ENCODE data around the gene CGB8.
"Not testable (repeated sequence)": the region's sequence is repeated elsewhere in the genome, so short reads cannot be mapped to it uniquely, and the experiment has no call there.

The CGB8 gene

DNA sequence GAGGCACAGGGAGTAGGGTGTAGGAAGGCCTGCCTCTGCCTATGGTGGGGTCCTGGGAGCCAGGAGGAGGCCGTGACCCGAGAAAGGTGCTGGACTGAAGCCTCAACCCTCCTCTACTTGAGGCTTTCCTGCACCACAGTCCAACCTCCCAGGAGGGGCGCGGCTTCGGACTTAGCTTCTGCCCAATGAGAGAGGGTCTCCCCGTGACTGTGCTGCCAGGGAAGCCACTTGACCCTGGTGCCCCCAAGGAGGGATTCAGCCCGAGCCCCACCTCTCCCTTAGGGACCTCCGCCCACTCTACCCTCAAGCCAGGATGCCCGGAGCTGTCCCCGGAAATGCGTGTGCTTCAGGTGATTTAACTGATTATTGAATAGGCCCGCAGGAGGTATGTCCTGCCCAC, at the start of gene CGB8:
Gene CGB8, minus strand, starts transcription at position 101 of the 400 bp plus-strand sequence. CDS start 372 bp downstream, outside the sequence.
- DNase-seq, result not testable (repeated sequence)

DNA sequence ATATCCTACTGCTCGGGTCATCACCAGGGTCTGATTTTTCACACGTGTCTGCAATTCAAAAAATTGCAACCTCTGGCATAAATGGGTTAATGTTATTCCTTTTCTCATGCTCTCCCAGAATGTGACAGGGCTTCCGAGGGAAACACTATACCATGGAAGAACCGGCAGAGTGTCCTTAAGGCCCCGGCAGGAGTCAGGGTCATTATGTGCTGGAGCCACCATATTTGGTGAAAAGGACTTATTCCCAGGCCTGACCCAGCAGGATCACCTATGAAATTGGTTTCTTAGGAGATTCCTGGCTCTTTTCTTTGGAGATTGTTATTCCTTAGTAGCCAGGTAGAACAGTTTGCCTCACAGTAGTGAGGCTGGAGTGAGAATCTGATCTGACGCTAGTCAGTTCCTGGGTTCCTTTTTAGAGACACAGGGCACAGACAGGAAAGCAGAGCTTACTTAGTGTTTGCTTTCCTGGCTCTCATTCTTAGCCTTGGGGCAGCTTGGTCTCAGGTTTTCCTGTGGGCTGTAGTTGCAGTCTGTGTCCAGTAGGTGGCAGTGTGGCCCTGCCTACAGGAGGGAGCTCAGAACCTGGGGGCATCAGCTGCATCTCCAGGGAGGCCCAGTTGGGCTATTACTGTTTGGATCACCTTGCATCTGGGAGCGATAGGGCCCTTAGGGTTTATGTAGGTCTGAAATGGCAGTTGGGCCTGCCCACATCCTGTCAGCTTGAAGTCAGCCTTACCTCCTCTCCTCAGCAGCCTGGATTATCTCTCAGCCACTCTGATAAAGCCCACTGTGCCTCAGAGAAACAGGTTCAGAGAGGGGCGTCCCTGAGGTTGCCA, 48.8 kb upstream of the CGB8 start:
- peak; percentile 76 for DNase-seq

DNA sequence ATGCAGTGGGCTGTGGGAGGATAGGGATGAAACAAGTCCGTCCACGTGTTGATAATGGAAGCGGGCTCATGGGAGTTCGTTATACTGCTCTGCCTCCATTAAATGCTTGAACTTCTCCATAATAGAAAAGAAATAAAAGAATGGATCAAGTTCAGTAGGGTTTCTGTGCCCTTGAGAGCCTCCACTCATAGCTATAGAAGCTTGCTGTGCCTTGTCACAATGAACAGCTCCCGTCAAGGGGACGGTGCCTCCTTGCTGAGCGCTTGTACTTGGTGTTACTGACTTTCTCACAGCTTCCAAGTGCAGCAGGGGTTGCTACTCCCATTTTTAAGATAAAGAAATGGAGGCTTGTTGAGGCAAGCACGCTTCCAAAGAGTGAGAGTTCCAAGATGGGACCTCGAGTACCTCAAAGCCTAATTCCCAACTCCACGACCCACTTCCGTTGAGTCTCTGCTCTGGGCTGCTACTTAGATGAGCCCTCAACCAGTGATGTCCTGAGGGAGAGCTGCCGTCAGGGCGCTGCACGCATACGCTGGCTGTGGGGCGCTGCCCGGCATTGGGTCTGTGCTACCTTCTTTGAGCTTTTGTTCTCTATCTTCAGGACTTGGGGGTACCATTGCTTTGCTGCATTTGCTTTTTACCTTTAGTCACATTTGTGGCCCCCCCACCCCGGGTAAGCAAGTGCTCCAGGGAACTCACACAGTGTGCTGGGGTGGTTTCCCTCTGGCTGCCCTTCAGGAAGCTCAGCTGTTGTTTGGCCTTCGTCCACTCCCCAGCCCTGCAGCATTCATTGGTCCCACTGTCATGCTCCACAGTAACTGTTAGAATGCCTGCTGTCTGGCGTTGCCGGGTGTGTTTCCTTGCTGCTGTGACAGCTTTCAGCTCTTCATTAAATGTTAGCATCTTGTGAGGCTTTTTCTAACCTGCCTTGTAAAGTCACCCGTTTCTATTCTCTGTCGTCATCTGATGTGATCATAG, 45.9 kb upstream of the CGB8 start:
- no peak for DNase-seq

DNA sequence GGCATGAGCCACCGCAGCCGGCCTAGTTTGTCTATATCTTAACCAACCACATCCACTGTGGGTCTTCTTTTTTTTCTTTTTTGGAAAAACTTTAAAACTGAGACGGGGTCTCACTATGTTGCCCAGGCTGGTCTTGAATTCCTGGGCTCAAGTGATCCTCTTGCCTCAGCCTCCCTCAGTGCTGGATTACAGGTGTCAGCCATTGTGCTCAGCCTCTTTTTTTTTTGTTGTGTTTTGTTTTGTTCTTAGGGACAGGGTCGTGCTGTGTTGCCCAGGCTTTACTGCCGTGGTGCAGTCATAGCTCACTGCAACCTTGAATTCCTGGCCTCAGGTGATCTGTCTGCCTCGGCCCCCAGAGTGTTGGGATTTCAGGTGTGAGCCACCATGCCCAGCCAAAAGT, 43.8 kb upstream of the CGB8 start:
- DNase-seq, result no peak

DNA sequence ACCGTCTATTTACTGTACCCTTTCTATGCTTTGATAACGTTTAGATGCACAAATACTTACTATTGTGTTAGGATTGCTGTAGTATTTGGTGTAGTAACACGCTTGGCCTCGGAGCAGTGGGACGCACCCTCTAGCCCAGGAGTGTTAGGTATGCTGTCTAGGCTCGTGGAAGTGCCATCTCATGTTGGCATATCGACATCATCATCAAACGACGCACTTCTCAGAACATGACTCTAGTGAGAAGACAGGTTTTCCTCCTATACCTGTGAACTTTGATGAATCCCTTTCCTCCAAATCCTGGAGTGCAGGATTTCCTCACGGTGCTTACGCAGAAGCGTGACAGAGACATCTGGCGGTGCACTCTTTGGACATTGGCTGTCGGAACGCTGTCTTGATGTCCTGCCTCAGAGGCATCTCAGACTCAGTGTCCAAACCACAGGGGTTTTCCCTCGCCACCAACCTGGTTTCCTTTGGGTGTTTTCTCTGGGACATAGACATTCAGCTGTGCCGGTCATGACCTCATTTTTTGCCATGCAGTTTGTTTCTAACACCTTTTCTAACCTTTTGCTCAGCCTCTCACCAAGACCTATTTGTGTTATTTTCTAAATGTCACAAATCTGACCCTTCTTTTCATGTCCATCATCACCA, 42.6 kb upstream of the CGB8 start:
- DNase-seq, result no peak

DNA sequence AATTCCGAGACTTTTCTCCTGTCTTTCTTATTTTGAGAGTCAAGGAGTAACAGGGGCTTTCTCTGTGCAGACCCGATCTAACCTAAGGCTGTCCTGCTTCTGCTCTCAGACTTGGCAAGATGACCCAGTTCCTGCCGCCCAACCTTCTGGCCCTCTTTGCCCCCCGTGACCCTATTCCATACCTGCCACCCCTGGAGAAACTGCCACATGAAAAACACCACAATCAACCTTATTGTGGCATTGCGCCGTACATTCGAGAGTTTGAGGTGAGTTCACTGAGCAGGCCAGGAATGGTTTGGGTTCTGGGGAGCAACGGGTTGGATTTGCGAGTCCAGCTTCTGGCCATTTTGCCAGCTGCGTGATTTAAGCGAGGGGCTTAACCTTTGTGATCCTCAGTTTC, 37.4 kb upstream of the CGB8 start:
- DNase-seq, result no peak

DNA sequence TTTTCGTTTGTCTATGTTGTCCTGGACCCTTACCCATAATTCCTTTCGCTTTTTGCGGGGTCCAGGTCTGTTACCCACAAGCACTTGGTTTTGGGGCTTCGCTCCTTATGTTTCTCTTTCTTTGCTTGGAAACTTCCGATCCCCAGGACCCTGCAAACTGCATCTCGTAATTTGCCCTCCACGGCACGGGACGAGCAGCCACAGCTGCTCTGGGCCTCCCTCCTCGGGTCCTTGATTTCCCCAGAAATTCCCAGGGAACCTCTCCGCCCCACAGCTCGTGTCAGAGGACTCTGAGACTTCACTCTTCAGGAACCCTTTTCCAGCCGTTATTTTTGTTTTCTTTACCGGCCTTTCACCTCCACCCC, 36.9 kb upstream of the CGB8 start:
- no peak for DNase-seq

DNA sequence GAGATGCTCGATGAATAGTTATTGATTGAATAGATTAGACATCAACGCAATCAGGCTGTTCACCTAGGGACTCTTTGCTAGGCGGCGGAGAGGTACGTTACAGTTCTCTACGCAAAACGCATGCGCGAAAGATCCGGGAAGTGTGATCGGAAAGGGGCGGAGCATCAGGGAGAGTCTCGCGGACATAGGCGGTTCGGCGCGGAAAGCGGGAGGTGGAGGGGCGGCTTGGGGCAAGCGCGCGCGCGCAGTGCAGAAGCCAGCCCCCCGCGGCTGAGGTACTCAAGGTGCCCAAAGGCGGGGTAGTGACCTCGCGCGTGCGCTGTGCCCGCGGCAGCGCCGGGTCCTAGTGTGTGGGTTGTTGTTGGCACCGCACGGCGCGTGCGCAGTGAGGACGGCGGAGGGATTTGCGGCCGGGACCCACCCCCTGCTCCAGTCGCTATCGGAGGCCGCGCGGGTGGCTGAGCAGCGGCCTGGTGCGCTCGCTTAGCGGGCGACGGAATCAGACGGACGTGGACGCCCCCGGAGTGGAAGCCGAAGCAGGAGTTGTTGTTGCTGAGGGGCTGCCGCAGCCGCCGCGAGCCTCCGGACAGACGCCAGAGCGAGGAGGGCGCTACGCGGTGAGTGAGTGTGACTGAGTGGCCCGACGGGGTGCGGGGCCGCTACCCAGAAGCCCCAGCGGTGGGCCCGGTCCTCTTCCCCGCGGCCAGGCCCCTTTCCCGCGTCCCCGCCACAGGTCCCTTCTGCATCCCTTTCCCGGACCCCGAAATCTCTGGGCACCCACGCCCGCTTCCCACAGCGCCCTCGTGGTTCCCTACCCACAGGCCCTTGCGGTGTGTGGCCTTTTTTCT, 36.3 kb upstream of the CGB8 start, which contains the start of gene SNRNP70:
Gene SNRNP70, plus strand, starts transcription at position 432 of the 848 bp plus-strand sequence. CDS start 964 bp downstream, outside the sequence.
- peak; percentile 99 for DNase-seq

DNA sequence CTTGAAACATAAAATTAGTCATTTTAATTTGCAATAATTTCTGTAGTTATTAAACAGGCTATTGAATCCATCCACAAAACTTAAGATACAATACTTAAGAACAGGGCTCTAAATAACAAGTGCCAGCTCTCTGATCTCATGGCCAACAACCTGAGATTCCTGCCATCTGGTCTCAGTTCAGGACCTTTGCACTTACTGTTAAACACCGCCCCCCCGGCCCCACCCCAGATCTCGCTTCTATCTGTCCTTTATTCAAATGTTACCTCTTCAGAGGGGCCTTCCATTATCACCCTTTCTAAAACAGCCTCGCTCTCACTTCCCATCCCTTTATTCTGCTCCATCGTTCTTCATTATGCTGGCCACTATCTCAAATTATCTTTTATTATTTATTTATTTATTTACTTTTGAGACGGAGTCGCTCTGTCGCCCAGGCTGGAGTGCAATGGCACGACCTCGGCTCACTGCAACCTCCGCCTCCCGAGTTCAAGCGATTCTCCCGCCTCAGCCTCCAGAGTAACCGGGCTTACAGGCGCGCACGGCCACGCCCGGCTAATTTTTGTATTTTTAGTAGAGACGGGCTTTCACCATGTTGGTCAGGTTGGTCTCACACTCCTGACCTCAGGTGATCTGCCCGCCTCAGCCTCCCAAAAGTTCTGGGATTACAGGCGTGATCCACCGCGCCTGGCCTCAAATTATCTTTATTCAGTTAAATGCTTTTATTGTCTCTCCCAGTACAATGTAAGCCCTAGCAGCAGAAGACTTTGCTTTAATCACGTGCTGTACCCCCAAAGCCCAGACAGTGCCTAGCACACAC, 35.5 kb upstream of the CGB8 start:
- no peak for DNase-seq

DNA sequence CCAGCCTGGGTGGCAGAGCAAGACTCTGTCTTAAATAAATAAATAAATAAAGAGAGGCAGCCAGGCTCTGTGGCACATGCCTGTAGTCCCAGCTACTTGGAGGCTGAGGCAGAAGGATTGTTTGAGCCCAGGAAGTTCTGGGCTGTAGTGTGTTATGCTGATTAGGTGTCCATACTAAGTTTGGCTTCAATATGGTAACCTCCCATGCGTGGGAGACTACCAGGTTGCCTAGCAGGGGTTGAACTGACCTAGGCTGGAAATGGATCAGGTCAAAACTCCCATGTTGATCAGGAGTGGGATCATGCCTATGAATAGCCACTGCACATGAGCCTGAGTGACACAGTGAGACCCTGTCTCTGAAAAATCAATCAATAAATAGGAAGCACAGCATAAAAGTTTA, 32.4 kb upstream of the CGB8 start:
- no peak for DNase-seq

DNA sequence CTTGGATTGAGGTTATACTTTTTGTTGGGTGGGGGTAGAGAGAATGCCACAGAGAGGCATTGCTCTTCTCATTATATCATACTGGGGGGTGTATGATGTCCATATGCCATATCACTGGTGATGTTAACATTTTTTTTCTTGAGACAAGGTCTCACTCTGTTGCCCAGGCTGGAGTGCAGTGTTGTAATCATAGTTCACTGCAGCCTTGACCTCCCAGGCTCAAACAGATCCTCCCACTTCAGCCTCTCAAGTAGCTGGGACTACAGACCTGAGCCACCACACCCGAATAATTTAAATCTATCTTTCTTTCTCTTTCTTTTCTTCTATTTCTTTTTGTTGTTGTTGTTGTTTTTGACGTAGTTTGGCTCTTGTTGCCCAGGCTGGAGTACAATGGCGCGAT, 31.5 kb upstream of the CGB8 start:
- DNase-seq, result no peak

DNA sequence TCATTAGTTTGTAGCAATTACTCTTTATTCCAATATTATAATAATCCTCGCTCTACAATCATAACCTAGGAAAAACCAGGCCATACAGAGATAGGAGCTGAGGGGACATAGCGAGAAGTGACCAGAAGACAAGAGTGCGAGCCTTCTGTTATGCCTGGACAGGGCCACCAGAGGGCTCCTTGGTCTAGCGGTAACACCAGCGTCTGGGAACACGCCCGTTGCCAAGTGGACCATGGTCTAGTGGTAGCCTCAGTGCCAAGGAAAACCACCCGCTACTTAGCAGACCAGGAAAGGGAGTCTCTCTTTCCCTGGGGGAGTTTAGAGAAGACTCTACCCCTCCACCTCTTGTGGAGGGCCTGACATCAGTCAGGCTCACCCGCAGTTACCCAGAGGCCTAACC, 26.0 kb upstream of the CGB8 start:
- DNase-seq, result peak; percentile 23

DNA sequence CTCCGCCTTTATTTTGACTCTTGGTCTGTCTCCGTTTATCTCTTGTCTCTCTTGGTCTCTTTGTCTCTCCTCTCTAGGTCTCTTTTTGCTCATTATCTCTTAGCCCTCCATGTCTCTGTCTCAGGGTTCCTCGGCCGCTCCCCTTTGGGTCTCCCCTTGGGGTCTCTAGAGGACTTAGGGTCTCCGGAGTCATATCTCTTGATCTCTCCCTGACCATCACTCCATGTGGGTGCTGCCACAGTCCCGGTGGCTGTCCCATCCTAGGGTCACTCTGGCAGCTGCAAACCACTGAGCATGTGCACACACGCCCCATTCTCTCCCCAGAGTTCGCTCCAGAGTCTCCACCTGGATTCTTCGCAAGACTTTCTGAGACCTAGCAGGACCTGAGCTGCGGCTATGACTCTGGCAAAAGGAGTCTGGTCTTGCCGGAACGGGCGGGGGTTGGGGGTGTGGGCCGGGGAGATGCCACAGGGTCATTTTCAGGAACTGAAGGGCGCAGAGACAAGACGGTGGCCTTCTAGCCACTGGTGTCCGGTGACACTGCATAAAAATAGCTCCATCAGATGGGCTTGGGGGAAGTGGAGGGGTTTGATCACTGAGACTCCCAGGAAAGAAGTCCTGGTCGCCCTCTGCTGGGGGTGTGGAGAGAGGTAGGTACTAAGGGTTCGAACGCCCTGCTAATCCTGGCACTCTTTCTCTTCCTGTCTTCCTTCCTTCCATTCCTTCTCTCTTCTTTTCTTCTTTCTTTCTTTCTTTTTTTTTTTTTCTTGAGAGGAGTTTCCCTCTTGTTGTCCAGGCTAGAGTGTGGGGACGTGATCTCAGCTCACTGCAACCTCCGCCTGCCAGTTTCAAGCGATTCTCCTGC, 24.8 kb upstream of the CGB8 start:
- no peak for DNase-seq

DNA sequence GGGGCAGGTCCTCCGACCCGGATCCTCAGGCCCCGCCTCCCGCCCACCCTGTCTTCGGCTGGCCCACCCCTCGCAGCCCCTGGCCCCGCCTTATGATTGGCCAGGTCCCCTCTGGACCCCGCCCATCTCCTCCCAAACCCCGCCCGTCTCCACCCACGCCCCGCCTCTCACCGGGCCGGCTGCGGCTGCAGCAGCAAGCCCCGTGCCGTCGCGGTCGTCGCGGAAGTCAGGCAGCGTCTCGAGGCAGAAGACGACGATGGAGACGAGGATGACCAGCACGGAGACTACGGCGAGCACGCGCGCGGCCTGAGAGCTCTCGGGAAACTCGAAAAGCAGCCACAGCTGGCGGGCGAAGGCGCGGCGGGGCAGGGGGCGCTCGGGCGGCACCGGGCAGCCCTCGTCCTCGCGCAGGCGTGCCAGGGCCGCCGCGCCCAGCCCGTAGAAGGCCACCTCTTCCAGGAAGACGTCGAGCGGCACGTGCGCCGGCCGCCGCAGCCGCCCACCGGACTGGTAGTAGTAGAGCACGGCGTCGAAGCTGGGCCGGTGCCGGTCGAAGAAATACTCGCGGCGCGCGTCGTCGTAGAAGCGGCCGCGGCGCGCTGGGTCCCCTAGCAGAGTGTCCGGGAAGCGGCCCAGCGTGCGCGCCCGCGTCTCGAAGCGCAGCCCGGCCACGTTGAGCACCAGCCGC, 23.1 kb upstream of the CGB8 start:
- DNase-seq, result peak; percentile 25

DNA sequence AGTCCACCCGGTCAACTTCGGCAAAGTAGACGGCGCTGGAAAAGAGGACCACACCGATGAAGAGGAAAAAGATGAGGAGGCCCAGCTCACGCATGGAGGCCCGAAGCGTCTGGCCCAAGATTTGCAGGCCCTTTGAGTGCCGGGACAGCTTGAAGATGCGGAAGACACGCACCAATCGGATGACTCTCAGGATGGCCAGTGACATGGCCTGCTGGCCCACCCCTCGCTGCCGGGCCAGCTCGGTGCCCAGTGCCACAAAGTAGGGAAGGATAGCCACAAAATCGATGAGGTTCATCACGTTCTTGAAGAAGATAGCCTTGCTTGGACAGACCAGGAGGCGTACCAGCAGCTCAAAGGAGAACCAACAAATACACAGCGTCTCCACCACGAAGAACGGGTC, 21.5 kb upstream of the CGB8 start:
- DNase-seq, result no peak

DNA sequence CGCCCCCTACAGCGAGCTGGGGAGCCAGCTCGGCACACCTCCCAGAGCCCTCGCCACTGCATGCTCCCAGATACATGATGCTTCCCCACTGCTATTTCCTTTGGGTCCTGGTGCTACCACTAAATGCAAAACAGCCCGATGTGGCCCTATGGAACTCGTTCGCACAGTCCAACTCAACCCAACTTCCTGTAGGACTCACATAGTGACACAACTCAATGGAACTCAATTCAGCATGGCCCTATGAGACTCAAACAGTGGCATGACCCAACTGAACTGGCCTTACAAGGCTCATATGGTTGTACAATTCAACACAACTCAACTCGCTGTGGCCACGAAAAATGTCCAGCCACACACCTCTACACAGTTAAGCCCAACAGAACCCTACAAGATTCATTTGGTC, 20.1 kb upstream of the CGB8 start:
- no peak for DNase-seq

DNA sequence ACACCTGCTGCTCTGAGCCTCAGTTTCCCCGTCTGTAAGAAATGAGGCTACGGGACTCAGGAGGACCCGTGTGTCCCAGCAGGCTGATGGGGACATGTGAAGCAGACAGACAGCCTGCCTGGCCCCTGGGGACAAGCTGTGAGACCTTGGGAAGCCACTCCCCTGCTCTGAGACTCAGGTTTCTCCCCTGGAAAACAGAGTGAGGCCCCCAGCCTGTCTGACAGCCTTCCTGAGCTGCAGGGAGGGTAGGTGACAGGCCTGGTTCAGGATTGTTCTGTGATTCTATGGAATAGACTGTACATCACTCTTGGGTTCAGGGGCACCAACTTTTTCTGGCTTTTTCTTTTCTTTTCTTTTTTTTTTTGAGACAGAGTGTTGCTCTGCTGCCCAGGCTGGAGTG, 18.6 kb upstream of the CGB8 start:
- no peak for DNase-seq

DNA sequence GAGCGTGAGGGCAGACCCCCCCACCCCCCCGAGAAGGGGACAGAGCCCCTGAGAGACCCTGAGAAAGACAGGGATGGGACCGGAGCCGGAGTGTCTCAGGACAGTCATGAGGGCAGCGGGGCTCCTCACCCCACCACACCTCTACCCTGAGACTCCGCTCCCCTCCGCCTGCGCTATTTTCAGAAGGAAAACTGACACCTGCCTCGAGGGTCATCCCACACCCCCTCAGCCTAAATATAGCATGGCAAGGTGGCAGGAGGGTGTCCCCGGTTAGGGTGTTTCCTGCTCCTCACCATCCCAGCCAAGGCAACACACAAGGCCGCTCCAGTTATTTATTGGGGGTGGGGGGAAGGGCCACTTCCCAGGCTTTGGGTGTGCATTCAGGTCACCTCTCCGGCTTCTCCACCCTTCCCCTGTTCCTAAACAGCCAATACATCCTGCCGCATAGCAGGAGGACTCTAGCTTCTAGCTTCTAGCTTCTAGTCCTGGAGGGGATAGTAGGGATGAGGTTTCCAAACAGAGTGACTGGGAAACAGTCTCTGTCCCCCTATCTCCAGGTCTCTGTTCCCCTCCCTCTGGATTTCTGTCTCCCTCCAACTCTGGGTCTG, 17.1 kb upstream of the CGB8 start:
- DNase-seq, result no peak

Measured in activated naive CD4-positive, alpha-beta T cell treated with Interleukin-2 at 50 U/mL for 16 hours (primary cell).